K562 (cell line): ENCODE data around the gene VEGFA. TPM values are rescaled to one million over a fixed set of nuclear protein-coding genes. Genes with fewer than 3 reads are reported as not detected.

Source experiments
- BRD4 ChIP-seq: fragments of 200-600 bp; sonication (generic); IDR thresholded peaks from 2 replicates; pipeline ENCODE4 v1.6.1; 2017; ENCODE audit warnings: inconsistent platforms
- CREM ChIP-seq: IDR thresholded peaks from 2 replicates; pipeline ENCODE4 v1.6.1; 2014; ENCODE audit warnings: antibody characterized with exemption, low read depth
- ESRRA ChIP-seq: fragments of 450-650 bp; IDR thresholded peaks from 2 replicates; pipeline ENCODE4 v1.6.1; 2014; ENCODE audit warnings: low read depth, mild to moderate bottlenecking, moderate library complexity, borderline replicate concordance
- GTF2A2 ChIP-seq: IDR thresholded peaks from 2 replicates; pipeline ENCODE4 v1.6.1; 2016; ENCODE audit warnings: mild to moderate bottlenecking, missing genetic modification characterization, missing compliant biosample characterization
- HMGXB4 ChIP-seq: sonication (generic); formaldehyde crosslinking; IDR thresholded peaks from 2 replicates; pipeline ENCODE4 v1.8.1; 2023; ENCODE audit warnings: mild to moderate bottlenecking, missing genetic modification reagents
- JUND ChIP-seq, 2 experiments: IDR thresholded peaks; 2 replicates in 1 of 2; 3 replicates in 1 of 2; pipeline ENCODE4 v1.6.1; 2011; ENCODE audit warnings: borderline replicate concordance in 2 of 2, low read depth in 2 of 2, low read length in 2 of 2, improper control_type of control experiment in 1 of 2, missing biosample characterization in 1 of 2, missing genetic modification characterization in 1 of 2, missing genetic modification reagents in 1 of 2
- KLF1 ChIP-seq: fragments of 450-650 bp; IDR thresholded peaks from 2 replicates; pipeline ENCODE4 v1.6.1; 2016; ENCODE audit warnings: missing genetic modification characterization, missing compliant biosample characterization
- KLF13 ChIP-seq: fragments of 450-650 bp; IDR thresholded peaks from 2 replicates; pipeline ENCODE4 v1.6.1; 2016; ENCODE audit warnings: missing genetic modification characterization, low read depth, mild to moderate bottlenecking, missing compliant biosample characterization, moderate library complexity, borderline replicate concordance
- LEF1 ChIP-seq: fragments of 450-650 bp; IDR thresholded peaks from 2 replicates; pipeline ENCODE4 v1.6.1; 2016; ENCODE audit warnings: mild to moderate bottlenecking
- MEIS2 ChIP-seq: fragments of 450-650 bp; IDR thresholded peaks from 2 replicates; pipeline ENCODE4 v1.6.1; 2014; ENCODE audit warnings: mild to moderate bottlenecking; ENCODE audit not compliant: partially characterized antibody
- NCOA4 ChIP-seq: fragments of 450-650 bp; IDR thresholded peaks from 2 replicates; pipeline ENCODE4 v1.6.1; 2018; ENCODE audit warnings: mild to moderate bottlenecking; ENCODE audit not compliant: partially characterized antibody
- NFE2L1 ChIP-seq: fragments of 450-650 bp; IDR thresholded peaks from 2 replicates; pipeline ENCODE4 v1.6.1; 2016; ENCODE audit warnings: missing genetic modification characterization, low read depth, mild to moderate bottlenecking, missing compliant biosample characterization, moderate library complexity, borderline replicate concordance
- PHF21A ChIP-seq: fragments of 450-650 bp; IDR thresholded peaks from 2 replicates; pipeline ENCODE4 v1.6.1; 2017; ENCODE audit warnings: low read depth, borderline replicate concordance
- RFX5 ChIP-seq: IDR thresholded peaks from 2 replicates; pipeline ENCODE4 v1.6.1; 2011; ENCODE audit warnings: low read depth, mild to moderate bottlenecking, improper control_type of control experiment, low read length
- SRSF9 ChIP-seq: fragments of 200-400 bp; formaldehyde crosslinking; IDR thresholded peaks from 2 replicates; pipeline ENCODE4 v1.6.1; 2017; ENCODE audit warnings: low read depth, low read length, borderline replicate concordance
- THRAP3 ChIP-seq: fragments of 450-650 bp; IDR thresholded peaks from 2 replicates; pipeline ENCODE4 v1.6.1; 2016; ENCODE audit warnings: mild to moderate bottlenecking, inconsistent platforms, borderline replicate concordance
- TSC22D4 ChIP-seq: fragments of 450-650 bp; IDR thresholded peaks from 2 replicates; pipeline ENCODE4 v1.6.1; 2016; ENCODE audit warnings: missing genetic modification characterization, missing biosample characterization, control low read depth
- YY1 ChIP-seq, 3 experiments: IDR thresholded peaks; 2 replicates each; pipeline ENCODE4 v1.6.1; 2011; ENCODE audit warnings: low read length in 2 of 3, mild to moderate bottlenecking in 2 of 3, moderate library complexity in 2 of 3, borderline replicate concordance in 1 of 3, control low read depth in 1 of 3, low read depth in 1 of 3; ENCODE audit not compliant: insufficient read depth in 3 of 3, insufficient replicate concordance in 2 of 3, control insufficient read depth in 1 of 3, insufficient read length in 1 of 3; ENCODE audit errors: extremely low read depth in 1 of 3
- ZFP1 ChIP-seq: fragments of 450-650 bp; formaldehyde crosslinking; IDR thresholded peaks from 2 replicates; pipeline ENCODE4 v1.4.0; 2020; ENCODE audit warnings: mild to moderate bottlenecking, mixed read lengths
- ZFP36 ChIP-seq: fragments of 150-350 bp; IDR thresholded peaks from 2 replicates; pipeline ENCODE4 v1.6.1; 2018; ENCODE audit warnings: low read length, low read depth; ENCODE audit not compliant: partially characterized antibody
- ZFP91 ChIP-seq: sonication (generic); formaldehyde crosslinking; IDR thresholded peaks from 2 replicates; pipeline ENCODE4 v1.8.0; 2022; ENCODE audit warnings: mild to moderate bottlenecking, missing genetic modification reagents
- ZNF12 ChIP-seq: sonication (generic); formaldehyde crosslinking; IDR thresholded peaks from 2 replicates; pipeline ENCODE4 v1.4.0; 2020; ENCODE audit warnings: mild to moderate bottlenecking, missing genetic modification reagents
- ZNF224 ChIP-seq: sonication (generic); formaldehyde crosslinking; IDR thresholded peaks from 2 replicates; pipeline ENCODE4 v1.8.0; 2022; ENCODE audit warnings: mild to moderate bottlenecking, missing genetic modification reagents
- ZNF282 ChIP-seq: sonication (generic); formaldehyde crosslinking; IDR thresholded peaks from 2 replicates; pipeline ENCODE4 v1.8.1; 2023; ENCODE audit warnings: missing genetic modification reagents
- ZNF41 ChIP-seq: fragments of 250-450 bp; sonication (Bioruptor Pico); conservative IDR thresholded peaks from 2 replicates; pipeline ENCODE4 v1.4.0; 2020; ENCODE audit warnings: mild to moderate bottlenecking
- polyA plus RNA-seq, 8 experiments: library from polyadenylated mRNA; depleted of rRNA in 4 of 8; stranded (reverse) in 5 of 8; unstranded in 3 of 8; fragments of >200 nt; fragmentation: Nextera tagmentation in 2 of 8; fragmentation: Illumina TruSeq in 1 of 8; extraction: Ambion mirVana in 2 of 8; extraction: Trizol in 1 of 8; gene quantifications; 2 replicates each; pipeline versions ENCODE4 v1.2.1 to v1.2.3, GENCODE V29; 2011 to 2014; ENCODE audit warnings: inconsistent platforms in 1 of 8, missing spikeins in 1 of 8
- total RNA-seq, 7 experiments: library from RNA; depleted of rRNA in 6 of 7; stranded (reverse); fragments of >200 nt in 6 of 7; fragmentation: Illumina TruSeq in 2 of 7; extraction: Trizol in 2 of 7; gene quantifications; 2 replicates each; pipeline versions ENCODE4 v1.2.1 to v1.2.3, GENCODE V29; 2011 to 2021; ENCODE audit warnings: low replicate concordance in 1 of 7

The VEGFA gene
- total and polyA plus RNA-seq, 9 of the 15 experiments (the other 6 are each of a cell fraction or from before 2014, with no cell fraction given): 14.0 to 271 (median 124) TPM

GRCh38 chr6:43807228-43808061 lies 37.4 kb downstream of the VEGFA start (continued):
- TF ChIP-seq ZFP36: peak; percentile 1
- TF ChIP-seq SRSF9: no peak
- TF ChIP-seq YY1 (IDR thresholded peaks at IDR 0.05; ENCODE audit: borderline replicate concordance in 1 of 3, control insufficient read depth in 1 of 3, extremely low read depth in 1 of 3, insufficient read depth in 3 of 3, insufficient read length in 1 of 3, insufficient replicate concordance in 2 of 3, low read depth in 1 of 3, low read length in 2 of 3): no peak
- TF ChIP-seq PHF21A: no peak
- no peak; the same call in 1 of the 2 replicates for TF ChIP-seq JUND (IDR thresholded peaks at IDR 0.05; ENCODE audit: borderline replicate concordance, low read depth, low read length)
- TF ChIP-seq JUND (tag; IDR thresholded peaks at IDR 0.05; ENCODE audit: borderline replicate concordance, low read depth, low read length): peak; percentile 74; the same call in 1 of the 3 replicates
- TF ChIP-seq LEF1: no peak; the same call in 1 of the 2 replicates
- no peak for TF ChIP-seq ZNF282 (CRISPR knock-in tag)
- TF ChIP-seq MEIS2: peak; percentile 55
- TF ChIP-seq GTF2A2 (tag): no peak
- no peak for TF ChIP-seq BRD4
- no peak for TF ChIP-seq NCOA4
- TF ChIP-seq ZFP91 (CRISPR knock-in tag): peak; percentile 44; the same call in 1 of the 2 replicates
- no peak for TF ChIP-seq ZNF12
- no peak for TF ChIP-seq THRAP3
- TF ChIP-seq ZNF224 (CRISPR knock-in tag): no peak
- TF ChIP-seq HMGXB4 (CRISPR knock-in tag): no peak
- TF ChIP-seq TSC22D4 (tag): no peak
- no peak for TF ChIP-seq RFX5
- TF ChIP-seq KLF13 (tag): no peak
- no peak for TF ChIP-seq ZFP1 (CRISPR knock-in tag)
- peak; percentile 74; the same call in 1 of the 2 replicates for TF ChIP-seq ESRRA
- peak; percentile 19; the same call in 1 of the 2 replicates for TF ChIP-seq CREM
- TF ChIP-seq KLF1 (tag): no peak
- TF ChIP-seq NFE2L1 (tag): no peak
- no peak for TF ChIP-seq ZNF41 (CRISPR knock-in tag)
